ENCODE data around the gene AKR1C3.
"Not testable (repeated sequence)": the region's sequence is repeated elsewhere in the genome, so short reads cannot be mapped to it uniquely, and the experiment has no call there.

AKR1C3 gene

GRCh38 chr10:5136468-5137087, 42.4 kb downstream of the AKR1C3 start:
- DNase-seq (ENCODE audit: low read depth): no peak

DNA sequence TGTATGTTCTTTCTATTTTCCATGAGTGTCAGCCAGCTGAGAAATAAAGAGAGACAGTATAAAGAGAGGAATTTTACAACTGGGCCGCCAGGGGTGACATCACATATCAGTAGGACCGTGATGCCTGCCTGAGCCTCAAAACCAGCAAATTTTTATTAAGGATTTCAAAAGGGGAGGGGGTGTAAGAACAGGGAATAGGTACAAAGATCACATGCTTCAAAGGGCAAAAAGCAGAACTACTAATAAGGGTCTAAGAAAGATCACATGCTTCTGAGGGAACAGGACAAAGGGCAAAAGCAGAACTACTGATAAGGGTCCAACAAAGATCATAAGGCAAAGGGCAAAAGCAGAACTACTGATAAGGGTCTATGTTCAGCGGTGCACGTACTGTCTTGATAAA, 43.5 kb downstream of the AKR1C3 start:
- not testable (repeated sequence) for DNase-seq (ENCODE audit: low read depth)

DNA sequence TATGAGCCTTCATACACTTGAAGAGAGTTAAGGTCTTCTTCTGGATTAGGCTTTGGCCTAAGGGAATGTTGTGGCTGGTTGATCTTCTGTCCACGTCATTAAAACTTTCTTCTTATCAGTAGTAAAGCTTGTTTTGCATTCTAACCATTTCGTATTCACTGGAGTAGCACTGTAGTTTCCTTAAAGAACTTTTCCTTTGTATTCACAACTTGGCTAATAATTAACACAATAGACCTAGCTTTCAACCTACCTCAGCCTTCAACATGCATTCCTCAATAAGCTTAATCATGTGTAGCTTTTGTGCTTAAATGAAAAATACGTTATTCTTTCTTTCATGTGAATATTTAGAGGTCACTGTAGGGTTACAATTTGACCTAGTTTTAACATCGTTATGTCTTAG, 48.0 kb downstream of the AKR1C3 start:
- no peak for DNase-seq (ENCODE audit: low read depth)

DNA sequence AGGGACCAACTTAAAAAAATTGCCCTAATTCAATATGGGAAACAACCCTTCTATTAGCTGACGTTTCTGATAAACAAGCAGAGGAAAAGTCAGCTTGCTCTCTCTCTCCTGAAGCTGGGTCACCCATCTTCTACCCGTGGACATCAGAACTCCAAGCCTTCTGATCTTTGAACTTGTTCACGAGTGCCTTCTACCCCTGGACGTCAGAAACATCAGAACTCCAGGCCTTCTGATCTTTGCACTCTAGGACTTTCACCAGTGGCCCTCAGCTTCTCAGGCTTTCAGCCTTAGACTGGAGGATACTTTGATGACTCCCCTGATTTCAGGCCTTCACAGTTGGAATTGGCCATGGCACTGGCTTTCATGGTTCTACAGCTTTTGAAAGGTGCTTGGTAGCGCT, 48.9 kb downstream of the AKR1C3 start:
- no peak for DNase-seq (ENCODE audit: low read depth)

- no peak for DNase-seq (ENCODE audit: low read depth)
These were observed 52.7 kb downstream of the AKR1C3 start for GRCh38 chr10:5146920-5147254.

DNA sequence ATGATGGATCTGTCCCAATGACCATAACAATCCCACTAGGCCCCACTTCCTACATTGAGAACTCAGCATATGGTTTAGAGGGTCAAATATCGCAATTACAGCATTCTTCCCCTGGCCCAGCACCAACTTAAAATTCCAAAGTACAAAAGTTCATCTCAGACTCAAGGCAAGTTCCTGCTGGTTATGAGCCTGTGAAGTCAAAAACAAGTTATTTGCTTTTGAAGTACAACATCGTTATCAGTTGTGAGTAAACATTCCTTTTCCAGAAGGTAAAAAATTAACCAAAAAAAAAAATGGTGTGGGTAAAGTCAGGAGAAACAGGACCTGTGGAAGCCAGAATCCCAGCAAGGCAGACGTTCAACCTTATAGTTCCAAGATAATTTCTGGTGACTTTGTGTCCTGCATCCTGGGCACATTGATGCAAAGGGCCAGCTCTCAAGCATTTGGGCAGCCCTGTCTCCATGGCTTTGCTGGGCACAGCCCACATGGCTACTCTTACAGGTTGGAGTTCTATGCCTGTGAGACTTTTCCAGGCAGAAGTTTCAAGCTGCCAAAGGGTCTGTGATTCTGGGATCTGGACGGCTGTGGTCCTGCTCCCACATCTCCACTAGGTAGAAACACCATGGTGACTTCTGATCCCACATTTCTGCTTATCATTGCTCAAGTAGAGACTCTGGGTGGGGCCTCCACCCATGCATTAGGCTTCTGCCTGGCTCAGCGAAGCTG, 53.2 kb downstream of the AKR1C3 start:
- no peak for DNase-seq (ENCODE audit: low read depth)

DNA sequence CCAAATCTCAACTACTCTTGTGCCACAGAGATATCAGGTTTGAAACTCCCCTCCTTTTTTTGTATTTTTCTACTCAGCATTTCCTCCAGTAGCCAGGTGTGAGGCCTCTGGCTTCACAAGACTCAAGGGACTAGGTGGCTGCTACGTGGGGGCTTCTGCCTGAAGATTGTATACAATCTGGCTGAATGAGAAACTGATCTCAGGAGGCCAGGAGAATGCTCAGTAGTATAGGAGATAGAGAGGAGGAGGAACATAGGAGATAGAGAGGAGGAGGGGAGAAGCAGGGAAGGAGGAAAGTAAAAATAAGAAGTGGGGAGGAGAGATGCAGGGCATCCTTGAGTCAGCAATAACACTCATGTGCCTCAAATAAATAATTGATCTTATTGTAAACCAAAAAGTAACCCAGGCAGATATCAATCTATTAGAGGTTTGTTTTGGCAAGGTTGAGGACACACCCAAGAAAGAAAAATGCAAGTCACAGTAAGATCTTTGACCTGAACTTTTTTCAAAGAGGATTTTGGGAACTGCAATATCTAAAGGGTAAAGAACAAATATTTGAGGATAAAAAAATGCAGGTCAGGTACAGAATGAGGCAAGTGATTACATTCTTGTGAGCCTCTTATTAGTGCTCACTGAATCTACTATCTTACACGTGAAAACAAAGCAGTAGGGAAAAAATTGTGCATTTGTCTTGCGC, 53.9 kb downstream of the AKR1C3 start:
- DNase-seq (ENCODE audit: low read depth): no peak

DNA sequence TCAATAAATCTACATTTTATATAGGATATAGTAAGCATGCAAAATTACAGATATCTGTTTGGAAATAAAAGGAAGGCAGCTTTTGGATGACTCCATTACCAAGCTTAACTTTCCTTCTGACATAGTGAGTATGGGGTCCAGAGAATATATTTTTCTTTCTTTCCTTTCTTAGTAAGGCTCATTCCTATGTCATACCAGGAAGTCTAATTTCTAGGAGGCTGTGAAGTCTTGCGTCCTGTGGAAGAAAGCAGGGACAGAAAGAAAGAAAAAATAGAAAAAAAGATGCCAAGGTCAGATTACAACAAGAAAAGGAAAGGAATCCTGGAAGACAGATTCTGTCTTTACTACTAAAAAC, 54.4 kb downstream of the AKR1C3 start:
- no peak for DNase-seq (ENCODE audit: low read depth)

GRCh38 chr10:5151076-5151475, 56.9 kb downstream of the AKR1C3 start:
- DNase-seq (ENCODE audit: low read depth): no peak

DNA sequence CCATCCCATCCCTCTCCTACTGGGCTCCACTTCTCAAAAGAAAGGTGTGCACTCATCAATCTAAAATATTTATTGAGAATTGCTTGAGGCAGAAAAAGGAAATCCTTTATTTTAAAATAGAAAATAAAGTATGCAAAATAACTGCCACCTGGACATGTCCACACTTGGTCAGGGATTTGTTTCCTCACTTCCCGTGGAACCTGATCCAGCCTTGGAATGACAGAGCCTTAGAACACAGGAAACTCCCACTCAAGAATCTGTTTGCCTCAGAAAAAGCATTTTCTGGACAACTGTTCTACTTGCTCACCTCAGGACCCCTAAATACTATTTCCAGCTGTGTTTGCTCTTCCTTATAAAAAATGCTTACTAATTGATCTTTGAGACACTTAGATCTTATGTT, 61.7 kb downstream of the AKR1C3 start:
- DNase-seq (ENCODE audit: low read depth): no peak

Data from HS-27A (cell line).